G401.6 (cell line): ENCODE measurements around the gene HBA1.
"Not testable (repeated sequence)": the region's sequence is repeated elsewhere in the genome, so short reads cannot be mapped to it uniquely, and the experiment has no call there.

Experiments used
- FAIRE-seq: peaks from 2 replicates; lab custom pipeline; 2012; peaks lifted over from hg19 to GRCh38; lab: Jason Lieb, UNC

HBA1 gene

DNA sequence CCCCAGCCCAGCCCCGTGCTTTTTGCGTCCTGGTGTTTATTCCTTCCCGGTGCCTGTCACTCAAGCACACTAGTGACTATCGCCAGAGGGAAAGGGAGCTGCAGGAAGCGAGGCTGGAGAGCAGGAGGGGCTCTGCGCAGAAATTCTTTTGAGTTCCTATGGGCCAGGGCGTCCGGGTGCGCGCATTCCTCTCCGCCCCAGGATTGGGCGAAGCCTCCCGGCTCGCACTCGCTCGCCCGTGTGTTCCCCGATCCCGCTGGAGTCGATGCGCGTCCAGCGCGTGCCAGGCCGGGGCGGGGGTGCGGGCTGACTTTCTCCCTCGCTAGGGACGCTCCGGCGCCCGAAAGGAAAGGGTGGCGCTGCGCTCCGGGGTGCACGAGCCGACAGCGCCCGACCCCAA lies 474 bp upstream of the HBA1 start:
- FAIRE-seq, result not testable (repeated sequence)

DNA sequence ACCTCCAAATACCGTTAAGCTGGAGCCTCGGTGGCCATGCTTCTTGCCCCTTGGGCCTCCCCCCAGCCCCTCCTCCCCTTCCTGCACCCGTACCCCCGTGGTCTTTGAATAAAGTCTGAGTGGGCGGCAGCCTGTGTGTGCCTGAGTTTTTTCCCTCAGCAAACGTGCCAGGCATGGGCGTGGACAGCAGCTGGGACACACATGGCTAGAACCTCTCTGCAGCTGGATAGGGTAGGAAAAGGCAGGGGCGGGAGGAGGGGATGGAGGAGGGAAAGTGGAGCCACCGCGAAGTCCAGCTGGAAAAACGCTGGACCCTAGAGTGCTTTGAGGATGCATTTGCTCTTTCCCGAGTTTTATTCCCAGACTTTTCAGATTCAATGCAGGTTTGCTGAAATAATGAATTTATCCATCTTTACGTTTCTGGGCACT lies 928 bp downstream of the HBA1 start:
- FAIRE-seq, result no peak

DNA sequence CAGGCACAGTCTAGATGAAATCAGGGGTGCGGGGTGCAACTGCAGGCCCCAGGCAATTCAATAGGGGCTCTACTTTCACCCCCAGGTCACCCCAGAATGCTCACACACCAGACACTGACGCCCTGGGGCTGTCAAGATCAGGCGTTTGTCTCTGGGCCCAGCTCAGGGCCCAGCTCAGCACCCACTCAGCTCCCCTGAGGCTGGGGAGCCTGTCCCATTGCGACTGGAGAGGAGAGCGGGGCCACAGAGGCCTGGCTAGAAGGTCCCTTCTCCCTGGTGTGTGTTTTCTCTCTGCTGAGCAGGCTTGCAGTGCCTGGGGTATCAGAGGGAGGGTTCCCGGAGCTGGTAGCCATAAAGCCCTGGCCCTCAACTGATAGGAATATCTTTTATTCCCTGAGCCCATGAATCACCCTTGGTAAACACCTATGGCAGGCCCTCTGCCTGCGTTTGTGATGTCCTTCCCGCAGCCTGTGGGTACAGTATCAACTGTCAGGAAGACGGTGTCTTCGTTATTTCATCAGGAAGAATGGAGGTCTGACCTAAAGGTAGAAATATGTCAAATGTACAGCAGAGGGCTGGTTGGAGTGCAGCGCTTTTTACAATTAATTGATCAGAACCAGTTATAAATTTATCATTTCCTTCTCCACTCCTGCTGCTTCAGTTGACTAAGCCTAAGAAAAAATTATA lies 1.6 kb downstream of the HBA1 start:
- no peak for FAIRE-seq

DNA sequence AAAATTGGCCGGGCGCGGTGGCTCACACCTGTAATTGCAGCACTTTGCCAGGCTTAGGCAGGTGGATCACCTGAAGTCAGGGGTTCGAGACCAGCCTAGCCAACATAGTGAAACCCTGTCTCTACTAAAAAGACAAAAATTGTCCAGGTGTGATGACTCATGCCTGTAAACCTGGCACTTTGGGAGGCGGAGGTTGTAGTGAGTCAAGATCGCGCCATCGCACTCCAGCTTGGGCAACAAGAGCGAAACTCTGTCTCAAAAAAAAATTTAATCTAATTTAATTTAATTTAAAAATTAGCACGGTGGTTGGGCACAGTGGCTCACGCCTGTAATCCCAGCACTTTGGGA lies 2.2 kb downstream of the HBA1 start:
- no peak for FAIRE-seq

DNA sequence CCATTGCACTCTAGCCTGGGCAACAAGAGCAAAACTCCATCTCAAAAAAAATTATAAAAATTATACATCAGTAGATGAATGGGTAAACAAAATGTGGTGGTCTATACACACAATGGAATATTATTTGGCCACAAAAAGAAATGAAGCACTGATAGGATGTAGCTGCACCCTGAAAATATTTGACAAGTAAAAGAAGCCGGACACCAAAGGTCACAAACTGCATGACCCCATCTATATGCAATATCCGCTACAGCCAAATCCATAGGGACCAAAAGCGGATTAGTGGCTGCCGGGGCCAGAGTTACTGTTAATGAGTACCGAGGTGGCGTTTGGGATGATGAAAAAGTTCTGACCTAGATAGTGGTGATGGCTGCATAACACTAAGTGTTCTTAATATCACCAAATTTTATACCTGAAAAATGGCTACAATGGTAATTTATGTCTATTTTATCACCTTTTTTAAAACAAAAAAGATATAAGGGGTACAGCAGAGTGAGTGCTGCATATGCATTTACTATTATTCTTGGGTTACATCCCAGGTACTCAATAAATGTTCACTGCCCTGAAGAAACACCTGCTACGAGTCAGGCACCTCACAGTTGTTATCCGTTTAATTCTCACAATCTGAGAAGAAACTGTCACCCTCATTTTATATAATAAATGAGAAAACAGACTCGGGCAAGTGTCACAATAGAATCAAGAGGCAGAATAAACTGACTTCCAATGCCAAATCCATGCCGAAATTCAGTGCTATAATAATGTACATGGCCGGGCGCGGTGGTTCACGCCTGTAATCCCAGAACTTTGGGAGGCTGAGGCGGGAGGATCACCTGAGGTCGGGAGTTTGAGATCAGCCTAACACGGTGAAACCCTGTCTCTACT lies 3.0 kb downstream of the HBA1 start:
- no peak for FAIRE-seq

DNA sequence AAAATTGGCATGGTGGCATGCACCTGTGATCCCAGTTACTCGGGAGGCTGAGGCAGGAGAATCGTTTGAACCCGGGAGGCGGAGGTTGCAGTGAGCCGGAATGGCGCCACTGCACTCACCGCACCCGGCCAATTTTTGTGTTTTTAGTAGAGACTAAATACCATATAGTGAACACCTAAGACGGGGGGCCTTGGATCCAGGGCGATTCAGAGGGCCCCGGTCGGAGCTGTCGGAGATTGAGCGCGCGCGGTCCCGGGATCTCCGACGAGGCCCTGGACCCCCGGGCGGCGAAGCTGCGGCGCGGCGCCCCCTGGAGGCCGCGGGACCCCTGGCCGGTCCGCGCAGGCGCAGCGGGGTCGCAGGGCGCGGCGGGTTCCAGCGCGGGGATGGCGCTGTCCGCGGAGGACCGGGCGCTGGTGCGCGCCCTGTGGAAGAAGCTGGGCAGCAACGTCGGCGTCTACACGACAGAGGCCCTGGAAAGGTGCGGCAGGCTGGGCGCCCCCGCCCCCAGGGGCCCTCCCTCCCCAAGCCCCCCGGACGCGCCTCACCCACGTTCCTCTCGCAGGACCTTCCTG lies 3.7 kb downstream of the HBA1 start, which contains the start of gene HBQ1:
Gene HBQ1 (plus strand): TSS at position 359 of the 575 bp plus-strand sequence. CDS start 28 bp downstream, at position 387.
- FAIRE-seq, result no peak

DNA sequence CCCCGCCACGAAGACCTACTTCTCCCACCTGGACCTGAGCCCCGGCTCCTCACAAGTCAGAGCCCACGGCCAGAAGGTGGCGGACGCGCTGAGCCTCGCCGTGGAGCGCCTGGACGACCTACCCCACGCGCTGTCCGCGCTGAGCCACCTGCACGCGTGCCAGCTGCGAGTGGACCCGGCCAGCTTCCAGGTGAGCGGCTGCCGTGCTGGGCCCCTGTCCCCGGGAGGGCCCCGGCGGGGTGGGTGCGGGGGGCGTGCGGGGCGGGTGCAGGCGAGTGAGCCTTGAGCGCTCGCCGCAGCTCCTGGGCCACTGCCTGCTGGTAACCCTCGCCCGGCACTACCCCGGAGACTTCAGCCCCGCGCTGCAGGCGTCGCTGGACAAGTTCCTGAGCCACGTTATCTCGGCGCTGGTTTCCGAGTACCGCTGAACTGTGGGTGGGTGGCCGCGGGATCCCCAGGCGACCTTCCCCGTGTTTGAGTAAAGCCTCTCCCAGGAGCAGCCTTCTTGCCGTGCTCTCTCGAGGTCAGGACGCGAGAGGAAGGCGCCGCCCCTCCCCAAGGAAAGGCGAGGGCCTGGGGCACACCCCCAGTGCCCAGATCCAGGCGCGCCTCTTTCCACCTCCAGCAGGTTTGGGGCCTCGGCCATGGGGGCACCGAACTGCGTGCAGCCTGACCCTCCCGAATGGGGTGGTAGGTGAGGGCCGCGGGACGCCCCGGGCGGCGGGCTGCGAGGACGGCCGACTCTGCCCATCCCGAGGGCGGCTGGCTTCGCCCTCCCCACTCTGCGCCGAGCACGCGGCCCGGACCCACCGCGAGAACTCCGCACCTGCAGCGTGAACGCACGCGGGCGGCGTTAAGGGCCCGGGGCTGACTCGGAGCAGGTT lies 4.4 kb downstream of the HBA1 start:
- FAIRE-seq, result no peak

DNA sequence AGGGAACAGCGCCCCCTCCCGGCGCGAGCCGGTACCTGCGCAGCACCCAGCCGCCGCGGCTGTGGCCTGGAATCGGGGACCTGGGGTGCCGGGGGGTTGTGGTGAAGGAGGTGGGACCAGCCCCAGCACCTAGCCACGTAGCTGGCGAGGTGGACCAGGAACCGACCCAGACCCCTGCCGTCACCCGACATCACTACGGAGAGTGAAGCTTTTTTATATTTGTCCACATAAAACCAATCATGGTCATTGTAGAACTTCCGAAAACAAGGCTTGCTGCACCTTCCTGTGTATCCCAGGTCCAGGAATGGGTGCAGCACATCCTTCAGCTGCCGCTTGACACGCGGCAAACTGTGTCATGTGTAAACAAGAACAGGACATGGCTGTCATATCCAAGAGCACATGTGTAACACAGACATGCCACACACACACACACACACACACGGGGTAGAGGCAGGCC lies 5.1 kb downstream of the HBA1 start:
- no peak for FAIRE-seq

DNA sequence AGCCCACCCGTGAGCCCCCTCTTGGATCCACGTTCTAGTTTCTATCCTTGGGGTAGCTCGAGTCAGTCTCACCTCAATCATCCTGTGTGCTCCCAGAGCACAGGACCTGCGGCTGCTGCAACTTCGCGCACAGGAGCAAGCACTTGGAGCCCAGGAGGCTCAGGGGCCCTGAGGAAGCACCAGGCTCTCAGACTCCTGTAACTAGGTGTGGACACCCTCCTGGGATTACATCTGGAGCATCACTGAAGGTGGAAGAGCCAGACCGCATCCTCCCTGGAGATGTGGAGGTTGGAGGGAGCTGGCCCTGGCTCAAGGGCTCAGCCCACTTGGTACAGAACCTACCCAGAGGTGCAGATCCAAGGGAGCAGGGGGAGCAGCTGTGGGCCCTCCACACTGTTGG lies 6.5 kb downstream of the HBA1 start:
- FAIRE-seq, result no peak

DNA sequence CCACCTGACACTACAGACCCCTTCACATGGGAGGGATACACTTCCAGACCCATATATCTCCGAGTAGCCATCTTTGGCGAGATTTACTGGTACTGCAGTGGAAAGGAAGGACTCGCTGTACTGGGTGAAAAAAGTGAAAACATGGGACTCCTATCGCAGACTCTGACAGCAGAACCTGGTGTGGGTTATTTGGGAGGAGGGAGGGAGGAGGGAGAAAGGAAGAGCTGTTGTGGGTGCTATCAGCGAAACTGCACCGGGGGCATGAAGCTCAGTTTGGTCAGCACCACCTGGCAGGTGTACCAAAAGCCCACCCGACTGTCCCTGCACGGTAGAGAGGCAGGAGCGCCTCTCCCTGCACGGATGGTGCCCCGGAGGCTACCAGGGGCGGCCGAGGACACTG lies 8.7 kb downstream of the HBA1 start:
- FAIRE-seq, result no peak

DNA sequence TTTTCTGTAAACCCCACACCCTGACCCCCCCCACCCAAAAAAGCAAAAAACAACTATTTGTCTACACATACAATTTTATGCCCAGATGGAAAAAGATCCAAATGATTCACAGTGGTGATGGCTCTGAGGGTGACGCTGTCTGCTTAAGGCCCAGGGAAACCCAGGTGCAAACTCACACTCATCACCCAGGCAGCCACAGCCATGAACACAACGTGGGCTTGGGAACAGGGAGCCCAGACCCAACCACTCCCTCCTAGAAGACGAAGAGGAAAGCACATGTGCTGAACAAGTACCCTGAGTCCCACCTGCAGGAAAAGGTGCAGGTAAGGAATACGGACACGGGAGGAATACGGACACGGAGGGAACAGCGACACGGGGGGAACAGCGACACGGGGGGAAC lies 9.2 kb downstream of the HBA1 start:
- no peak for FAIRE-seq

DNA sequence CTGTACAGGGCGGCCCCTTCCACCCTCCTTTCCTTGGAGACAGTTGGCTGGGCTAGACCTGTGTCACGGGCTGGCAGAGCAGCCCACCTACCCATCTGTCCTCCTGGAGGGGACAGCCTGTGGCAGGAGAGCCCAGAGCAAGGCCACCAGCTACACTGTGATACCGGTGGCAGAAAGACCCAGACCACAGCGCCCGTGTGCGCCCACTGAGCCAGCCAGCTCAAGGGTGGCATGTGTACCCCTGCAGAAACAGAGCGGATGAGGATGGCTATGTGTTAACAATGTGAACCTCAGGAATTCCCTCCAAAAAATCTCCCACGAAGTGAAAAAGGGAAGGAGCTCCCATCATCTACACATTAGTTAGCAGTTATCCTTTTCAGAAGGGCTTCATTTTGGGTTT lies 10.8 kb downstream of the HBA1 start:
- no peak for FAIRE-seq

DNA sequence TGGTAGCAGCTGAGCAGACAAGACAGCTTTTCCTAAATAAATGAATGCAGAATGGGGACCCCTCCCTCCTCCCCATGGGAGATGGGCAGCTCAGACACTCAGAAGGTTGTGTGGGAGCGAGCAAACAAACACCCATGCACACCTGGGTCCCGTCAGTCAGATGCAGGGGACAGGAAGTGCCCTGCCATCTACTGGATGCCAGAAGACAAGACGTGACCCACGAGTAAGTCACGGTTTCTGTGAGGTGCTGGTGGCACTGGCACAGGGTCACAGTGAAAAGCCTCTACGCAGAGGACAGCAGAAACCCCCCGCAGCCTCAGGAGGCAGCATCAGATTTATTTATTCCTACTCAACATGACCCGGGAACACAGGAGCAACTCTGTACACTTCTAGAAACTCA lies 12.2 kb downstream of the HBA1 start:
- FAIRE-seq, result no peak

DNA sequence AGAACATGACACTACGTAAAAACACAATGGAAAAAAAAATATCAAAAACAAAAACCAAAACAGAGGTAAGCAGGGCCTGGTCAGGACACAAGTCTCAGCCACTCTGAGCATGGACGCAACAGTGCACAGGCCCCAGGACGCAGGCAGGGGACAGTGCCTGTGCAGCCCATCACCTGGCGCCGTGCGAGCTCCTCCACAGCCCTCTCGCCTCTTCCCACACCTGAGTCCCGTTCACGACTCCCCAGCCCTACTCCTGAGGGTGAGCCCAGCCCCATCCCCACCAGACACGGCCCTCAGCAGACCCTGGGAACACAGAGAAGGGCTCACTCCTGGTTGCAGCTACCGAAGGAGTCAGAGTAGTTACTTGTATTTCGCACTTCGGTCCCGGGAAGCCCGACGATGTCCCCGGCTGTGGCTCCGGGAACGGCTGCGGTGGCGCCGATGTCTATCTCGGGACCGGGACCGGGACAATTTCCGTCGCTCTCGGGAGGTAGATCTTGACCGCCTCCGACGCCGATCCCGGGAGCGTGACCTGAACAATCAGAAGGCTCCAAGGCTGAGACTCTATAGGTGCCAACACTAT lies 13.2 kb downstream of the HBA1 start:
- no peak for FAIRE-seq

DNA sequence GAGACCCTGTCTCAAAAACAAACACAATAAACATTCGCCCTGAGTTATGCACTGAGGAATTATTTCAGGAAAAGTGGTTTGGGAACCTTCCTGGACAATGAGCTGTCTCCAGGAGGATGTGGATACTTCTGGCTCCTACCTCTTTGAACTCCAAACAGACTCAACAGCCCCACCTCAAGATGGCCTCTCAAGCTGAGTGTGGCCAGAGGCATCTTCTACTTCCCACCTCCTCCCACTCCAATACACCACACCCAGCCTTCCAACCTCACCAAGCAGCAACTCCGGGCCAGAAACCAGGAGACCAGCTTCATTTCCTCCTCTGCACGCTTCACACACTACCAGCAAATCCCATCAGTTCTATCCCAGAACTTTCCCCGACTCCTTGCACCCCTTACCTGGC lies 15.4 kb downstream of the HBA1 start:
- no peak for FAIRE-seq

DNA sequence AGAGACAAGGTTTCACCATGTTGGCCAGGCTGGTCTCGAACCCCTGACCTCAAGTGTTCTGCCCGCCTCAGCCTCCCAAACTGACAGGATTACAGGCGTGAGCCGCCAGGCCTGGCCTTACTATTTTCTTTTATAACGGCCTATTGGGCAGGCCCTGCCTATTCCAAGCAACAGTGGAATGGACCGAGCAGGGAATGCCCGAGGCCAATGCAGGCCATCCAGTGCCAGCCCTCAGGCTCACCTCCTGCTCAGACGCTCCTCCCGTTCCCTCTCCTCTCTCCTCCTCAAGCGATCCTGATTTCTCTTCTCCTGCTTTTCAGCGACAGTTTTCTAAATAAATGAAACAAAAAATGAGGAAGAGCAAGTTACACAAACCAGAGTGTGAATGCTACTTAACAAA lies 16.2 kb downstream of the HBA1 start:
- no peak for FAIRE-seq

DNA sequence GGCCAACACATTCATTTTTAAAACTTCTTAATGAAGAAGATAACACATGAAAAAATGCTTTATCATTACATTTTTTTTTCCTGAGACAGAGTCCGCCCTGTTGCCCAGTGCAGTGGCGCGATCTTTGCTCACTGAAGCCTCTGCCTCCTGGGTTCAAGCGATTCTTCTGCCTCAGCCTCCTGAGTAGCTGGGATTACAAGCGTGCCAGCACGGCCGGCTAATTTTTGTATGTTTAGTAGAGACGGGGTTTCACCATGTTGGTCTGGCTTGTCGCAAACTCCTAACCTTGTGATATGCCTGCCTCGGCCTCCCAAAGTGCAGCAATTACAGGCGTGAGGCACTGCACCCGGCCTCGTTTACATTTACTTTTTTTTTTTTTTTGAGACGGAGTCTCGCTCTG lies 17.0 kb downstream of the HBA1 start:
- no peak for FAIRE-seq

DNA sequence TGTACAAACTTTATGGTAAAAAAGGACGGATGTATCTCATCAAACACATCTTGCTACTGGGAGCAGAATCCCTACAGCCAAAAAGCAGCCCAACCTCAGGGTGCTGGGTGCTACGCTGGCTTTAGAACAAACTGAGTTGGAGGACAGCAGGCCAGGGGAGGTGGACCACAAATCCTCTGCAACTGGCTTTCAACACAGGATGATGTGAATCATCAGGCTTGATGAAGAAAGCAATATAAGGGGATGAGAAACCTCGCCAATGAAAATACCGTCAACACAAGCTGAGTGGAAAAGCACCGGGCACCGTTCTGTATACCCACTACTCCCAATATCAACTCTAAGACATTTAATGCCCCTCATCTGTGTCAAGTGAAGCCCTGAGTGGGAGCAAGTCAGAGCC lies 18.0 kb downstream of the HBA1 start:
- no peak for FAIRE-seq

DNA sequence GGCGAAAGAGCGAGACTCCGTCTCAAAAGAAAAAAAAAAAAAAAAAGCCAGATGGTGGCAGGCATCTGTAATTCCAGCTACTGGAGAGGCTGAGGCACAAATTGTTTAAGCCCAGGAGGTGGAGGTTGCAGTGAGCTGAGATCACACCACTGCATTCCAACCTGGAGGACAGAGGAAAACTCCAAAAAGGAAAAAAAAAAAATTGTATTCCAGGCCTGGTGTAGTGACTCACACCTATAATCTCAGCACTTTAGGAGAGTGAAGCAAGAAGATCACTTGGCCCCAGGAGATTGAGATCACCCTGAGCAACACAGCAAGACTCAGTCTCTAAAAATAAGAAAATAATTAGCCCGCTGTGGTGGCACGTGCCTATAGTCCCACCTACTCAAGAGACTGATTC lies 23.9 kb downstream of the HBA1 start:
- FAIRE-seq, result no peak

DNA sequence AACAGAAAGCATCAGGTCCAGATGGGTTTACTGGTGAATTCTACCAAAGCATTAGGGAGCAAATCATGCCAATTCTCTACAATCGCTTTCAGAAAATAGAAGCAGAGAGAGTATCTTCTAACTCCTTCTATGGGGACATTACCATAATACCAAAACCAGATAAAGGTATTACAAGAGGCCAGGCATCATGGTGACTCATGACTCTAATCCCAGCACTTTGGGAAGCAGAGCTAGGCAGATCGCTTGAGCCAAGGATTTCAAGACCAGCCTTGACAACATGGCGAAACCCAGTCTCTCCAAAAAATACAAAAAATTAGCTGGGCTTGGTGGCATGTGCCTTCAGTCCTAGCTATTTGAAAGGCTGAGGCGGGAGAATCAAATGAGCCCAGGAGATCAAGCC lies 26.8 kb downstream of the HBA1 start:
- no peak for FAIRE-seq

DNA sequence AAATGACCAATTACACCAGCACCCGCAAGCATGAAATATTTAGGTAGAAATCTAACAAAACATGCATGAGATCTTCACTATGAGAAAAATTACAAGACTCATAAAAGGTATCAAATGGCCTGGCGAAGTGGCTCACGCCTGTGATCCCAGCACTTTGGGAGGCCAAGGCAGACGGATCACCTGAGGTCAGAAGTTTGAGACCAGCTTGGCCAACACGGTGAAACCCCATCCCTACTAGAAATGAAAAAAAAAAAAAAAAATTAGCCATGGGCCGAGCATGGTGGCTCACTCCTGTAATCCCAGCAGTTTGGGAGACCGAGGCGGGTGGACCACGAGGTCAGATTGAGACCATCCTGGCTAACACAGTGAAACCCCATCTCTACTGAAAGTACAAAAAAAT lies 27.6 kb downstream of the HBA1 start:
- FAIRE-seq, result not testable (repeated sequence)

DNA sequence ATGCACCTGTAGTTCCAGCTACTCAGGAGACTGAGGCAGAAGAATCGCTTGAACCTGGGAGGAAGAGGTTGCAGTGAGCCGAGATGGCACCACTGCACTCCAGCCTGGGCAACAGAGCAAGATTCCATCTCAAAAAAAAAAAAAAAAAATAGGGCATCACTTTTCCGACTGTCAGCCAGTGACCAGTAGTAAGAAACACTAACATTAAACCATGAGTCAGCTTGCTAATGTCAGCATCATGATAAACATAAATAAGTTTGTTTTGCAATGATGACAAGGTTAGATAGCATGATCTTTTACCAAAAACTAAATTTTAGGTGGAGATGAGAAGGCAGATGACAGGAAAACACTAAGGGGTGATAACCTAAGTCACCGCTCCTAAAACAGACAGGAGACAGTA lies 32.9 kb downstream of the HBA1 start:
- FAIRE-seq, result not testable (repeated sequence)
